ENCODE results near the gene SEC16A.

The SEC16A gene

GRCh38 chr9:136485049-136486045 lies 2.5 kb upstream of the SEC16A start:
- DNase-seq (ENCODE audit: low spot score), result peak; percentile 95

- peak; percentile 57 for DNase-seq (ENCODE audit: low spot score)
Measured at GRCh38 chr9:136484153-136485048, 1.6 kb upstream of the SEC16A start.

- DNase-seq (ENCODE audit: low spot score), result peak; percentile 99
Measured at GRCh38 chr9:136483589-136484152, 831 bp upstream of the SEC16A start.

- peak; percentile 66 for DNase-seq (ENCODE audit: low spot score)
Measured at GRCh38 chr9:136482046-136482792, 621 bp downstream of the SEC16A start.

- no peak for DNase-seq (ENCODE audit: low spot score)
Measured at GRCh38 chr9:136481558-136481957, 1.3 kb downstream of the SEC16A start.

GRCh38 chr9:136476369-136477150 lies 6.3 kb downstream of the SEC16A start:
- DNase-seq (ENCODE audit: low spot score), result no peak

GRCh38 chr9:136474974-136475865 lies 7.6 kb downstream of the SEC16A start:
- DNase-seq (ENCODE audit: low spot score), result no peak

- DNase-seq (ENCODE audit: low spot score), result no peak
Measured at GRCh38 chr9:136474021-136474640, 8.7 kb downstream of the SEC16A start.

GRCh38 chr9:136473354-136473721 lies 9.5 kb downstream of the SEC16A start:
- DNase-seq (ENCODE audit: low spot score), result no peak

- no peak for DNase-seq (ENCODE audit: low spot score)
Measured at GRCh38 chr9:136472640-136473353, 10.0 kb downstream of the SEC16A start.

GRCh38 chr9:136471802-136472487 lies 10.9 kb downstream of the SEC16A start:
- DNase-seq (ENCODE audit: low spot score), result no peak

GRCh38 chr9:136470792-136471469 lies 11.9 kb downstream of the SEC16A start:
- no peak for DNase-seq (ENCODE audit: low spot score)

- DNase-seq (ENCODE audit: low spot score), result no peak
Measured at GRCh38 chr9:136470356-136470755, 12.5 kb downstream of the SEC16A start.

GRCh38 chr9:136467766-136468165 lies 15.1 kb downstream of the SEC16A start:
- no peak for DNase-seq (ENCODE audit: low spot score)

- DNase-seq (ENCODE audit: low spot score), result no peak
Measured at GRCh38 chr9:136466155-136466541, 16.7 kb downstream of the SEC16A start.

- no peak for DNase-seq (ENCODE audit: low spot score)
Measured at GRCh38 chr9:136465500-136466154, 17.2 kb downstream of the SEC16A start.

GRCh38 chr9:136464241-136464640 lies 18.6 kb downstream of the SEC16A start:
- DNase-seq (ENCODE audit: low spot score), result no peak
